ENCODE measurements around the gene ACTN4. TPM values are rescaled to one million over a fixed set of nuclear protein-coding genes. Genes with fewer than 3 reads are reported as not detected.

Gene ACTN4
- total and polyA plus RNA-seq, 2 of the 4 experiments (the other 2 are of a cell fraction) = 541 to 659 TPM

DNA sequence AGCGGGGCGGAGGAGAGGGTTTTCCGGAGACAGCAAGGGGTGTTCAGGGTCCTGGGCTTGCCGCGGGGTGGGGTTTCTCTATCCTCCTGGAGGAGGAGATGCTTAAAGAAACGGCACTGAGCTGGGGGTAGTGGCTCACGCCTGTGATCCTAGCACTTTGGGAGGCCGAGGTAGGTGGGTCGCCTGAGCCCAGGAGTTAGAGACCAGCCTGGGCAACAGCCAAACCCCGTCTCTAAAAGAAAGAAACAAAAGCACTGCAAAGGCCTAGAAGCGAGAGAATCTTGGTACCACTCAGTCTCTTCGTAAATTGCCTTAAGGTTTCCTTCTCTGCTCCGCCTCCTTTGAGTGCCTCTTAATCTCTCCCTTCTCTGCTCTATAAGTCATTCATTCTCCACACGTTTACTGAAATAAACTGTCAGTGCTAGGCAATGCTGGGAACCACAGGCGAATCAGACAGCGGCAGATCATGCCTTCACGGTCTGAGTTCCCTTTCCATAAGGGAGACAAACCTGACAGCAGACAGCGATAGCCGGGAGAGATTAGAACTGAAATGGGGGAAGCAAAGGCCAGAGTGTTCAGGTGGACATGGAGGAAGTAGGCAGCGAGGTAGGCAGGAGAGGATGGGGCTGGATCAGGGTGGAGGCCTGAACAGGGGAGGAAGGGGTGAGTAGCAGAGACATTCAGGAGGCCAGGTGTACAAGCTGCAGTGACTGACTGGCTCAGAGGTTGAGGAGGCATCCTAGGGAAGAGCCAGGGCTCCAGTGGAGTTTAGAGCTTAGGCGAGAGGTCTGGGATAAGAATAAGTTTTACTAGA, 27.9 kb upstream of the ACTN4 start:
- no peak overlapping the region for H2BK20ac ChIP-seq (ENCODE audit: low read depth, low read length)
- H3K9me3 ChIP-seq (ENCODE audit: control insufficient read depth, insufficient read depth, low read length) = no peaks in the 10 kb centered on the region
- BruUV-seq (replicated peaks) = no TSS peak
- H2BK15ac ChIP-seq (ENCODE audit: low read depth, low read length) = no peak overlapping the region
- H3K56ac ChIP-seq (ENCODE audit: extremely low read depth, insufficient read depth, low read length) = peak overlapping the region; percentile 65; the same call in 1 of the 2 replicates
- intact Hi-C loops (cut with micrococcal nuclease) = loop anchor here (1.0 to 2.0 kb wide), 2 partner anchors 104 to 217 kb away; partner anchors contain the start of gene FAM98C
- POLR2A ChIA-PET (ENCODE audit: unreplicated experiment) = no interaction called here
- 0 out of 2 replicates have a peak overlapping the region, but pooled peaks have one; percentile 12 for H2BK120ac ChIP-seq (ENCODE audit: low read depth, low read length)
- peak overlapping the region; percentile 95 for H2AK9ac ChIP-seq (replicated peaks; ENCODE audit: low read depth, low read length, poor library complexity)
- H3K36me3 ChIP-seq (ENCODE audit: control insufficient read depth, insufficient read depth, low read length) = peaks cover 19% of the 10 kb centered on the region
- TF ChIP-seq NFE2L2 (IDR thresholded peaks at IDR 0.05; ENCODE audit: low read depth, low read length) (no peak), FOS (IDR thresholded peaks at IDR 0.05; ENCODE audit: low read depth, low read length) (no peak), CEBPB (IDR thresholded peaks at IDR 0.05; ENCODE audit: low read depth, low read length) (no peak), RCOR1 (IDR thresholded peaks at IDR 0.05; ENCODE audit: insufficient replicate concordance, low read length) (no peak)
- peak; percentile 12 for ATAC-seq (ENCODE audit: low read depth)
- dilution Hi-C loops (cut with HindIII; ENCODE audit: low sequenced_read_pairs, unreplicated experiment) = no loop called here
- peak overlapping the region; percentile 87 for H4K5ac ChIP-seq (ENCODE audit: low read depth, low read length)
- 24% methylated on average over 10 of the region's 21 CpGs; no CpG with 5 or more reads in 1 of the 2 experiments for WGBS, 2 experiments (ENCODE audit: extremely low coverage in 2 of 2, insufficient read length in 1 of 2)
- H3K18ac ChIP-seq (ENCODE audit: low read depth, low read length) = 0 out of 2 replicates have a peak overlapping the region, but pooled peaks have one; percentile 1
- H3K27ac ChIP-seq (ENCODE audit: insufficient read depth, low read length) = peak overlapping the region; percentile 78
- no peaks in the 10 kb centered on the region for H3K27me3 ChIP-seq (ENCODE audit: control insufficient read depth, insufficient read depth, low read length)
- DNase-seq = no peak
- peak overlapping the region; percentile 86 for H2AK5ac ChIP-seq (ENCODE audit: low read depth, low read length)
- peak overlapping the region; percentile 90 for H3K14ac ChIP-seq (replicated peaks; ENCODE audit: low read depth, low read length)
- peaks cover 6% of the 10 kb centered on the region; the same call in 1 of the 2 replicates for H4K20me1 ChIP-seq (ENCODE audit: insufficient read depth, low read length)
- peaks cover 6% of the 10 kb centered on the region; the same call in 1 of the 2 replicates for H3K4me1 ChIP-seq (ENCODE audit: control insufficient read depth, insufficient read depth, low read length)
- H3K4me2 ChIP-seq (ENCODE audit: low read depth, low read length) = peak overlapping the region; percentile 91
- in situ Hi-C loops (cut with MboI; ENCODE audit: low sequenced_read_pairs) = loop anchor here (10.0 kb wide), 1 partner anchor 305 kb away; no protein-coding TSS in a partner anchor
- CTCF ChIA-PET = interaction anchor here (0.6 kb wide), 2 partner anchors 12 to 490 kb away, joined by 3 read pairs; no protein-coding TSS in a partner anchor
- H3K23ac ChIP-seq (ENCODE audit: low read depth, low read length) = peak overlapping the region; percentile 20
- peak overlapping the region; percentile 63 for H3K4me3 ChIP-seq (ENCODE audit: insufficient read depth, low read depth, low read length)
- H4K91ac ChIP-seq (ENCODE audit: insufficient read depth, low read depth, low read length) = peak overlapping the region; percentile 86
- H3K9me1 ChIP-seq (ENCODE audit: insufficient read depth, low read length) = peaks cover 7% of the 10 kb centered on the region
- peaks cover 13 to 35% of the 10 kb centered on the region in 2 experiments; a peak in 3 of 4 replicates for H3K79me1 ChIP-seq (ENCODE audit: low read depth in 1 of 2, low read length in 2 of 2)
- peak overlapping the region; percentile 17 to 95 for H4K8ac ChIP-seq (ENCODE audit: low read depth in 2 of 2, low read length in 2 of 2)
- peak overlapping the region; percentile 81 for H3K4ac ChIP-seq (ENCODE audit: low read depth, low read length)
- peak overlapping the region; percentile 63 for H2BK5ac ChIP-seq (ENCODE audit: low read depth, low read length, poor library complexity, severe bottlenecking)
- H2AFZ ChIP-seq (replicated peaks; ENCODE audit: low read length, poor library complexity) = peak overlapping the region; percentile 94
- H3K9ac ChIP-seq (ENCODE audit: low read depth, low read length) = peak overlapping the region; percentile 89

All from IMR-90 (cell line).